ENCODE results near the gene ADARB2. TPM values are rescaled to one million over a fixed set of nuclear protein-coding genes. Genes with fewer than 3 reads are reported as not detected.
A peak's percentile ranks its signal among the peaks of the same experiment; 100 is the strongest.

The ADARB2 gene
- total RNA-seq, 2 donors from 2014 or later = 1.1 to 1.8 TPM

DNA sequence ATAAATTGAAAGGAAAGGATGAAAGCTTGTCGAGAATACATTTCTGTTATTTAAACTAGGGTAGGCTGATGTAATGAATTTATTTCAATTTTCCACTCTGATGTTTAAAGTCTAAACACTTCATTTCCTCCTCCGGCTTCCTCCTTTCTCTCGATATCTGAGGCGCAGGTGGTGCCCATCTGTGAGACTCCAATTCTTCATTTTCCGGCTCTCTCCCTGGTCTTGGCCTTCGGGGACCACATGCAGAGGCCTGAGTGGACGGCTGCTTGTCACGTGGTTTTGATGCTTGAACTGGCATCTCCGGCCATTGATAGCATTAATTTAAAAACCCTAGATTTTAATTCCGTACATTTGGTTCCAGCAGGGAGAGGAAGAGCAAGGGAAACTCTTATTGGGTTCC is 5.8 kb upstream of the ADARB2 start:
- TF ChIP-seq, protein P1, sequence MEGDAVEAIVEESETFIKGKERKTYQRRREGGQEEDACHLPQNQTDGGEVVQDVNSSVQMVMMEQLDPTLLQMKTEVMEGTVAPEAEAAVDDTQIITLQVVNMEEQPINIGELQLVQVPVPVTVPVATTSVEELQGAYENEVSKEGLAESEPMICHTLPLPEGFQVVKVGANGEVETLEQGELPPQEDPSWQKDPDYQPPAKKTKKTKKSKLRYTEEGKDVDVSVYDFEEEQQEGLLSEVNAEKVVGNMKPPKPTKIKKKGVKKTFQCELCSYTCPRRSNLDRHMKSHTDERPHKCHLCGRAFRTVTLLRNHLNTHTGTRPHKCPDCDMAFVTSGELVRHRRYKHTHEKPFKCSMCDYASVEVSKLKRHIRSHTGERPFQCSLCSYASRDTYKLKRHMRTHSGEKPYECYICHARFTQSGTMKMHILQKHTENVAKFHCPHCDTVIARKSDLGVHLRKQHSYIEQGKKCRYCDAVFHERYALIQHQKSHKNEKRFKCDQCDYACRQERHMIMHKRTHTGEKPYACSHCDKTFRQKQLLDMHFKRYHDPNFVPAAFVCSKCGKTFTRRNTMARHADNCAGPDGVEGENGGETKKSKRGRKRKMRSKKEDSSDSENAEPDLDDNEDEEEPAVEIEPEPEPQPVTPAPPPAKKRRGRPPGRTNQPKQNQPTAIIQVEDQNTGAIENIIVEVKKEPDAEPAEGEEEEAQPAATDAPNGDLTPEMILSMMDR (conservative IDR thresholded peaks at IDR 0.05) = no peak
- Histone ChIP-seq H3K27ac (ENCODE audit: low read depth, low read length) (peak overlapping the region; percentile 44), H3K4me3 (ENCODE audit: low read length) (no peak overlapping the region), H3K27me3 (ENCODE audit: control insufficient read depth, insufficient read depth, low read length, poor library complexity, severe bottlenecking) (peaks cover 23% of the 10 kb centered on the region), H3K9ac (ENCODE audit: extremely low read depth, low read length, poor library complexity, severe bottlenecking) (no peak overlapping the region), H3K9me3 (ENCODE audit: control insufficient read depth, low read length) (no peaks in the 10 kb centered on the region), H3K4me1 (ENCODE audit: control insufficient read depth, insufficient read depth, low read length) (no peaks in the 10 kb centered on the region), H3K36me3 (ENCODE audit: control insufficient read depth, insufficient read depth, low read length) (no peaks in the 10 kb centered on the region)
- H3K4me3 Mint-ChIP-seq = no peak overlapping the region
- DNase-seq = no peak
- no peaks in the 10 kb centered on the region for H3K36me3 Mint-ChIP-seq (ENCODE audit: low read depth)
- H3K4me1 Mint-ChIP-seq = no peaks in the 10 kb centered on the region
- no peaks in the 10 kb centered on the region for H3K9me3 Mint-ChIP-seq
- peaks cover 41% of the 10 kb centered on the region for H3K27me3 Mint-ChIP-seq (ENCODE audit: insufficient read depth)
- H3K27ac Mint-ChIP-seq = no peak overlapping the region
- WGBS, 2 experiments (ENCODE audit: insufficient coverage in 1 of 2, insufficient read length in 1 of 2) = 93 to 97% methylated on average over 9 to 10 of the region's 10 CpGs

DNA sequence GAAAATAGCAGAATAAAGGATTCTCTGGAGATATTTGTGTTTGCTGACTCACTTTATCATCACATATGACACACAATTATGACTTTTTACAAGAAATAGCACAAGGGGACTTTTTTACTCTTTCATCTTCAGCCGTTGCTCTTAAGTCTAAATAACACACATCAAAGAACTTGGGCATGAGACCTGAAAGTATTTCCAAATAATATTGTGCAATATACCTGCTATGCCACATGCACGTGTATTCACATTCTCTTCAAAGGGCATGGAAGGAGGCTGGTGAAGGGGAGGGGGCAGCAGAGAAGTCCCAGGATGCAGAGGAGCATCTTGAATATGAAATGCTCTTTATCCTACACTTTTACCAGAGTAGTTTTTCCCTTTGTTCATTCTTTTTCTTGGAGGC is 4.1 kb upstream of the ADARB2 start:
- Histone ChIP-seq H3K27ac (ENCODE audit: low read depth, low read length) (no peak overlapping the region), H3K36me3 (ENCODE audit: control insufficient read depth, insufficient read depth, low read length) (no peaks in the 10 kb centered on the region), H3K4me3 (ENCODE audit: low read length) (no peak overlapping the region), H3K9me3 (ENCODE audit: control insufficient read depth, low read length) (no peaks in the 10 kb centered on the region), H3K27me3 (ENCODE audit: control insufficient read depth, insufficient read depth, low read length, poor library complexity, severe bottlenecking) (peaks cover 33% of the 10 kb centered on the region), H3K4me1 (ENCODE audit: control insufficient read depth, insufficient read depth, low read length) (no peaks in the 10 kb centered on the region), H3K9ac (ENCODE audit: extremely low read depth, low read length, poor library complexity, severe bottlenecking) (no peak overlapping the region)
- Mint-ChIP-seq H3K27ac (no peak overlapping the region), H3K9me3 (no peaks in the 10 kb centered on the region), H3K4me1 (peaks cover under 1% of the 10 kb centered on the region), H3K4me3 (no peak overlapping the region), H3K36me3 (ENCODE audit: low read depth) (no peaks in the 10 kb centered on the region), H3K27me3 (ENCODE audit: insufficient read depth) (peaks cover 55% of the 10 kb centered on the region)
- TF ChIP-seq, protein P1 (conservative IDR thresholded peaks at IDR 0.05) = no peak
- WGBS, 2 experiments (ENCODE audit: insufficient coverage in 1 of 2, insufficient read length in 1 of 2) = 85 to 100% methylated on average over 1 to 2 of the region's 2 CpGs
- DNase-seq = no peak

DNA sequence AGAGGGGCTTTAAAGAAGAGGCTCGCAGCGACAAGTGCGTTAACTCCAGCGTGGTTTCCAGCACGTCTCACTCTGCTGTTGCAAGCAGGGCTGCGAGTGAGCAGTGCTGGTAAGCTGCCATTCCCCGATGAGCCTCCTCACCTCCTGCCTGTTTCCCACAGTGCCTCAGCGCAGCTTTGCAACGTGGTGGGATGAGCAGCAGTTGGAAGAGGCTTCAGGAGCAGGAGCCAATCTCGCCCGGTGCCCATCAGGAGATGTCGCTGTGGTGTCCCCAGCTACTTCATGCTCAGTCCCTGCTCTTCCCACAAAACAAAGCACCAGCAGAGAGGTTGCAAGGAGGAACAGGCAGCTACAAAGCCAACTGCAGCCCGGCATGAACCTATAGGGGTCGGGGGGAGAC is 2.4 kb upstream of the ADARB2 start:
- 78 to 84% methylated on average over 10 to 14 of the region's 14 CpGs for WGBS, 2 experiments (ENCODE audit: insufficient coverage in 1 of 2, insufficient read length in 1 of 2)
- peaks cover 7% of the 10 kb centered on the region for H3K4me1 Mint-ChIP-seq
- no peaks in the 10 kb centered on the region for H3K36me3 Mint-ChIP-seq (ENCODE audit: low read depth)
- no peak overlapping the region for H3K27ac Mint-ChIP-seq
- Histone ChIP-seq H3K27me3 (ENCODE audit: control insufficient read depth, insufficient read depth, low read length, poor library complexity, severe bottlenecking) (peaks cover 50% of the 10 kb centered on the region), H3K36me3 (ENCODE audit: control insufficient read depth, insufficient read depth, low read length) (no peaks in the 10 kb centered on the region), H3K27ac (ENCODE audit: low read depth, low read length) (no peak overlapping the region), H3K9ac (ENCODE audit: extremely low read depth, low read length, poor library complexity, severe bottlenecking) (no peak overlapping the region), H3K4me1 (ENCODE audit: control insufficient read depth, insufficient read depth, low read length) (no peaks in the 10 kb centered on the region), H3K4me3 (ENCODE audit: low read length) (no peak overlapping the region), H3K9me3 (ENCODE audit: control insufficient read depth, low read length) (no peaks in the 10 kb centered on the region)
- H3K27me3 Mint-ChIP-seq (ENCODE audit: insufficient read depth) = peaks cover 69% of the 10 kb centered on the region
- peak; percentile 81 for DNase-seq
- no peak overlapping the region for H3K4me3 Mint-ChIP-seq
- H3K9me3 Mint-ChIP-seq = no peaks in the 10 kb centered on the region
- TF ChIP-seq, protein P1 (conservative IDR thresholded peaks at IDR 0.05) = peak; percentile 27
